GM18526 (cell line): ENCODE measurements around the gene ABCA13.

Experiments
- POLR2A ChIP-seq: IDR thresholded peaks from 3 replicates; pipeline ENCODE4 v1.6.1; 2011; ENCODE audit not compliant: insufficient read length; ENCODE audit errors: extremely low read depth

The ABCA13 gene

GRCh38 chr7:48416327-48416908 lies 245.2 kb downstream of the ABCA13 start:
- TF ChIP-seq POLR2A = no peak

GRCh38 chr7:48419401-48419800 lies 248.1 kb downstream of the ABCA13 start:
- no peak for TF ChIP-seq POLR2A

- no peak for TF ChIP-seq POLR2A
Observed at GRCh38 chr7:48420206-48420605, 248.9 kb downstream of the ABCA13 start.

- no peak for TF ChIP-seq POLR2A
Observed at GRCh38 chr7:48421357-48421756, 250.1 kb downstream of the ABCA13 start.

GRCh38 chr7:48424731-48425130 lies 253.5 kb downstream of the ABCA13 start:
- TF ChIP-seq POLR2A = no peak

- TF ChIP-seq POLR2A = no peak
Observed at GRCh38 chr7:48426331-48426965, 255.2 kb downstream of the ABCA13 start.

GRCh38 chr7:48426966-48427555 lies 255.8 kb downstream of the ABCA13 start:
- TF ChIP-seq POLR2A = no peak

DNA sequence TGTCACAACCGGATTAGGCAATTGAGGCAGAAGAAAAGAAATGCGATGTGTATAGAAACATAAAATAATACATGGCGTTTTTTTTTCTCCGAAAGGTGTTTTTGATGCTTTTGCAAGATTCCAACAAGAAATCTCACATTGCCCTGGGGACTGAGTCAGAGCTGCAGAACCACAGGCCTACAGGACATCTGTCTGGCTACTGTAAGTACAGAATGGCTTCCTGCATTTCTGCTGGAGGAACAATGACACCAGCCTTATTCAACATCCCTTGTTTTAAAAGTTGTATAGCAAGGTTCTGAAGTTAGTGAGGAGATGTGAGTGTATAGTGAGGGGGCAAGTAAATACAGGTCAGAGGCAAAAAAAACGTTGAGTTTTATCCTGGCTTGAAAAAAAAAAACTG lies 256.4 kb downstream of the ABCA13 start:
- no peak for TF ChIP-seq POLR2A

DNA sequence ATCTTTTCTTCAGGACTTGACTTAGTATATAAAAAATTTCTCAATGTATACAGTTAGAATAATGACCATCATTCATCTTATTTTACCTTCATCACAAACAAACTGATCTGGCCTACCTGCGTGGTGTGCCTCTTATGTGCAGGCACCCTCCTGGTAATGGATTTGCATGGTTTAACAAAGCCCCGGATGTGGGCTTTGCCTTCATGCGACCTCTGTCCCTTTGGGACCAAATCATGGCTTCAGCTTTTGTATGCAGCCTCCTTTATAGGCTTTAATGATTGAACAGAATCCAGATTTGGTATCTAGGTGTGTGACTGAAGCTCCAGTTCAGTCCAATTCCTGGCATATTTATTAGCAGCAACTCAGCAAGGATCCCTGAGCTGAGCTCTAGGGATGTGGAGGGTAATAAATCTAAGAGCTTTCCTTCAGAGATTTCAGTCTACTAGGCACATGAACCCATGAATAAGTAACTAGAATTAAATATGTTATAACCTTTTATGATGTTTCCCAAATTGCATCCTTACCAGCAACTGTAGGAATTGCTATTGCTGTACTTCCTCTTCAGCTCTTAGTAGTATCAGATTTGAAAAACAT lies 256.9 kb downstream of the ABCA13 start:
- no peak for TF ChIP-seq POLR2A

DNA sequence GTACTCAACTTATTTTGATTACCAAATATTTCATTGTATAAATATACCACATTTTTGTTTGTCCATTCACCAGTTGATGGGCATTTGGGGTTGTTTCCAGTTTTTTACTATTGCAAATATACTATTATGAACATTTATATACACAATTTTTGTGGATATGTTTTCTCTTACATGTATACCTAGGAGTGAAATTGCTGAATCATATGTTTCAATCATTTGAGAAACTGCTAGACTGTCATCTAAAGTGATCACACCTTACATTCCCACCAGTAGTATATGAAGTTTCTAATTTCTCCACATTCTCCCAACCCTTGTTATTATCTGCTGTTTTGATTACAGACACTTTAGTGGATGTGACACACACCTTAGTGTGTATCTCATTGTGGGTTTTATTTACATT lies 257.9 kb downstream of the ABCA13 start:
- TF ChIP-seq POLR2A = no peak

DNA sequence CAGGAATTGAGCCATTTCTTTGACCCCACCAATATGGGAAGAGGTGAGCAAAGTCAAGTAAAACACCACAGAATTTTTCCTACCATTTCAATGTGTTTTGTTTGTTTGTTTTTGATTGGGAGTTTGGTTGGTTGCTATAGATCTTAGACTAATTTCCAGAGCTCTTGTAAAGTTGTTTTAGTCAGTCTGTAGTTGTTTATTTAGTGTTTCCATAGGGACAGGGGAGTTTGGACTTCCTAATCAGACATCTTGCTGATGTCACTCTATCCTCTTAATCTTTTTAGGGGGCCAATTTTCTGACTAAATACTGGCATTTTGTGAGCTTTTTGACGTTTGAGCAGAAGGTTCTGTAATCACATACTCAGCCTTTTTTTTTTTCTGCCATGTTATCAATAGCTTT lies 266.9 kb downstream of the ABCA13 start:
- no peak for TF ChIP-seq POLR2A

- TF ChIP-seq POLR2A = no peak
Observed at GRCh38 chr7:48441848-48442492, 270.7 kb downstream of the ABCA13 start.

DNA sequence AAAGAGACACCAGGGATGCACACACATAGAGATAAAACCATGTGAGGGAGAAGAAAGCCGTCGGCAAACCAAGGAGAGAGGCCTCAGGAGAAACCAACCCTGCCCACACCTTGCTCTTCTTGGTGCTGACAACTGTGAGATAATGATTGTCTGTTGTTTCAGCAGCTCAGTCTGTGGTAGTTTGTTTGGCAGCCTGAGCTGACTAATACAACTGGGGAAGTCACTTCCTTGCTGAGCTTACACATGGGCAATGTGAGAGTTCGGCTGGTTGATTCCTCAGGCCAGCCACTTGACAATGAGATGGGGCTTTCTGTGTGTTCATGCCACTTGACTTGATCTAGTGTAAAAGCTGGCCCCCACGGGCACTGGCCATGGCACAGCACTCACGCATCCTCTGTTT lies 271.8 kb downstream of the ABCA13 start:
- TF ChIP-seq POLR2A = no peak

GRCh38 chr7:48446721-48447120 lies 275.5 kb downstream of the ABCA13 start:
- TF ChIP-seq POLR2A = no peak

GRCh38 chr7:48452218-48452617 lies 281.0 kb downstream of the ABCA13 start:
- TF ChIP-seq POLR2A = no peak

DNA sequence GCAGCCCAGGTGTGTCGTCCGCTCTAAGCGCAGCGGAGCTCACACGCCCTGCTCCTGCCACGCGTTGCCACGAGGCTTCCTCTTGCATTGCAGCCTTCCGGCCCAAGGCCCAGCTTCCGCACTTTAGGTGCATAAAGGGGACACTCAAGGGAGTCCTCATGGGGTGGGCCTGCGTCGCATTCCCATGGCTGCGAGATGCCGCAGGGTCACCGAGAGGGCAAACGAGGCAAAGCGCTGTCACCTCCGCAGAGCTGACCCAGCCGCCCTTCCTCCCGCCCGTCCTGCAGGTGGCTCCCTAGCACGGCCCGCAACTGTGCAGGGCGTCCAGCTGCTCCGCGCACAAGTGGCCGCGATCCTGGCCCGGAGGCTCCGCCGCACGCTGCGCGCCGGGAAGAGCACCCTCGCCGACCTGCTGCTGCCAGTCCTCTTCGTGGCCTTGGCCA lies 283.5 kb downstream of the ABCA13 start:
- no peak for TF ChIP-seq POLR2A

DNA sequence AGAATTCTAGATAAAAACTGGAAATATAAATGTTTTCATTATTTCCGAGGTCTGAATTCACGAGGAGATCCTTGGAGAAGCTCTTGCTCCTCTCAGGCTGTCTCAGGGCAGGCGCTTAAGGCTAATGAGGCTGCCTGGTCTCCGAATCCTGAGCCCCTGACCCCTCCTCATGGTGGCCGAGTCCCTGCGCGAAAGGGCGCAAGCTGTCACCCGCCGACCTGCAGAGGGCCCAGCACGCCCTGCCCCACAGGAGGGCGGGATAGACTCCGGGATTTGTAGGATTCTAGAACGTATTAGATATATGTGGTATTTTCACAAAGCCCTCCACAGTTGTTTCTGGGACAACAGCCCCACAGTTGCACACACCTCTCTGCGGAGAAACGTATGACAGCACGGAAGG lies 284.1 kb downstream of the ABCA13 start:
- no peak for TF ChIP-seq POLR2A
